Parathyroid adenoma (tissue), 2 donors: ENCODE data around the gene LRRC1.

Source experiments
- H2AFZ ChIP-seq: fragments of 300-600 bp; sonication (generic); one replicate; pipeline ENCODE4 v1.7.0; 2017; ENCODE audit warnings: antibody characterized with exemption, mild to moderate bottlenecking
- H3K27ac ChIP-seq: fragments of 300-600 bp; sonication (generic); one replicate; pipeline ENCODE4 v1.7.0; 2017
- H3K27me3 ChIP-seq: fragments of 300-600 bp; sonication (generic); one replicate; pipeline ENCODE4 v1.7.0; 2017; ENCODE audit warnings: low read length; ENCODE audit not compliant: control insufficient read depth, insufficient read depth
- H3K36me3 ChIP-seq: fragments of 300-600 bp; sonication (generic); one replicate; pipeline ENCODE4 v1.7.0; 2017; ENCODE audit warnings: low read length; ENCODE audit not compliant: control insufficient read depth, insufficient read depth
- H3K4me1 ChIP-seq: fragments of 300-600 bp; sonication (generic); one replicate; pipeline ENCODE4 v1.7.0; 2017; ENCODE audit warnings: control low read depth
- H3K4me2 ChIP-seq: fragments of 300-600 bp; sonication (generic); one replicate; pipeline ENCODE4 v1.7.0; 2017; ENCODE audit warnings: low read length
- H3K4me3 ChIP-seq: fragments of 300-600 bp; sonication (generic); one replicate; pipeline ENCODE4 v1.7.0; 2017; ENCODE audit warnings: low read depth, low read length
- H3K79me2 ChIP-seq: fragments of 300-600 bp; sonication (generic); one replicate; pipeline ENCODE4 v1.7.0; 2017; ENCODE audit warnings: control low read depth
- H3K9ac ChIP-seq: fragments of 300-600 bp; sonication (generic); one replicate; pipeline ENCODE4 v1.7.0; 2017; ENCODE audit warnings: mild to moderate bottlenecking
- H3K9me3 ChIP-seq: fragments of 300-600 bp; sonication (generic); one replicate; pipeline ENCODE4 v1.7.0; 2017; ENCODE audit warnings: low read length; ENCODE audit not compliant: control insufficient read depth
- CTCF ChIP-seq: fragments of 300-600 bp; sonication (generic); IDR thresholded peaks from one replicate; pipeline ENCODE4 v1.7.0; 2017; ENCODE audit warnings: antibody characterized with exemption, mild to moderate bottlenecking
- donor health status: primary hyperparathyroidism.

LRRC1 gene

GRCh38 chr6:53796451-53796780 lies 1.6 kb downstream of the LRRC1 start:
- no peak for TF ChIP-seq CTCF
- no peaks in the 10 kb centered on the region for H3K27me3 ChIP-seq
- H2AFZ ChIP-seq, result peak overlapping the region; percentile 85
- H3K36me3 ChIP-seq, result no peaks in the 10 kb centered on the region
- H3K9ac ChIP-seq, result no peak overlapping the region
- no peaks in the 10 kb centered on the region for H3K9me3 ChIP-seq
- H3K4me3 ChIP-seq, result peak overlapping the region; percentile 74
- H3K79me2 ChIP-seq, result peaks cover 36% of the 10 kb centered on the region
- H3K27ac ChIP-seq, result peak overlapping the region; percentile 79
- peaks cover 3% of the 10 kb centered on the region for H3K4me1 ChIP-seq
- peak overlapping the region; percentile 94 for H3K4me2 ChIP-seq

DNA sequence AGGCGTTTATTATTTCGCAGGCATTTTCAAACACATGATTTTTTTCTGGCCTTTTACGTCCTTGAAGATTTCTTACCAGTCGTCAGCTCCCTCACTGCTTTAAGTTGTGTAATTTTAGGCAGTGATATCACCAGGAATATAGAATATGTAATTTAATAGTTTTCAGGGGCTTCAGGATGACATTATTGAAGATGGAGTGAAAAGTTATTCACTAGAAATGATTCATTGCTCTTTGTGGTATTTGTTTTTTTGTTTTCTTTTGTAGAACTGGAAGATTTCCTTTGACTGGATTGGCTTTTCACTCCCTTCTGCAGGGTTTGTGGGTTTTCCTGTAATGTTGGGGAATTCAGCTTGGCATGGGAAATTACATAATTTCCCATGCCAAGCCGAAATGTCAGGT lies 2.0 kb downstream of the LRRC1 start:
- Histone ChIP-seq H3K36me3 (no peaks in the 10 kb centered on the region), H3K4me3 (peak overlapping the region; percentile 74), H3K9me3 (no peaks in the 10 kb centered on the region), H3K79me2 (peaks cover 36% of the 10 kb centered on the region), H3K4me2 (peak overlapping the region; percentile 94), H2AFZ (no peak overlapping the region), H3K27ac (peak overlapping the region; percentile 79), H3K27me3 (no peaks in the 10 kb centered on the region), H3K9ac (no peak overlapping the region), H3K4me1 (peaks cover 3% of the 10 kb centered on the region)
- TF ChIP-seq CTCF, result no peak

- H3K9ac ChIP-seq, result no peak overlapping the region
- H2AFZ ChIP-seq, result no peak overlapping the region
- H3K27ac ChIP-seq, result no peak overlapping the region
- no peak for TF ChIP-seq CTCF
- H3K79me2 ChIP-seq, result peaks cover 41% of the 10 kb centered on the region
- no peaks in the 10 kb centered on the region for H3K27me3 ChIP-seq
- peaks cover 3% of the 10 kb centered on the region for H3K4me1 ChIP-seq
- H3K9me3 ChIP-seq, result no peaks in the 10 kb centered on the region
- no peak overlapping the region for H3K4me3 ChIP-seq
- H3K4me2 ChIP-seq, result no peak overlapping the region
- H3K36me3 ChIP-seq, result no peaks in the 10 kb centered on the region
Measured at GRCh38 chr6:53797304-53797703, 2.5 kb downstream of the LRRC1 start.

- H3K4me1 ChIP-seq, result peaks cover 3% of the 10 kb centered on the region
Measured at GRCh38 chr6:53799340-53799739, 4.5 kb downstream of the LRRC1 start.

More at GRCh38 chr6:53799340-53799739, 4.5 kb downstream of the LRRC1 start:
- no peaks in the 10 kb centered on the region for H3K9me3 ChIP-seq
- no peak overlapping the region for H3K27ac ChIP-seq
- no peaks in the 10 kb centered on the region for H3K27me3 ChIP-seq
- TF ChIP-seq CTCF, result no peak
- peaks cover 47% of the 10 kb centered on the region for H3K79me2 ChIP-seq
- H3K36me3 ChIP-seq, result no peaks in the 10 kb centered on the region
- no peak overlapping the region for H3K4me3 ChIP-seq
- H3K4me2 ChIP-seq, result no peak overlapping the region
- H2AFZ ChIP-seq, result no peak overlapping the region
- H3K9ac ChIP-seq, result no peak overlapping the region
